ENCODE measurements around the gene TBX4. TPM values are rescaled to one million over a fixed set of nuclear protein-coding genes. Genes with fewer than 3 reads are reported as not detected.

The TBX4 gene
- total RNA-seq, 1 donor from 2014 or later, result not detected

GRCh38 chr17:61455324-61456060 lies 3.3 kb downstream of the TBX4 start:
- ATAC-seq, result no peak

- no peak for ATAC-seq
These were observed 3.9 kb downstream of the TBX4 start for GRCh38 chr17:61456061-61456681.

- no peak for ATAC-seq
These were observed 4.5 kb downstream of the TBX4 start for GRCh38 chr17:61456688-61457225.

GRCh38 chr17:61457226-61457983 lies 5.2 kb downstream of the TBX4 start:
- no peak for ATAC-seq

- no peak for ATAC-seq
These were observed 5.8 kb downstream of the TBX4 start for GRCh38 chr17:61458000-61458399.

- no peak for ATAC-seq
These were observed 6.4 kb downstream of the TBX4 start for GRCh38 chr17:61458421-61459141.

- no peak for ATAC-seq
These were observed 7.1 kb downstream of the TBX4 start for GRCh38 chr17:61459142-61459809.

GRCh38 chr17:61459939-61460718 lies 7.9 kb downstream of the TBX4 start:
- no peak for ATAC-seq

GRCh38 chr17:61460796-61461585 lies 8.8 kb downstream of the TBX4 start:
- no peak for ATAC-seq

GRCh38 chr17:61461586-61461966 lies 9.4 kb downstream of the TBX4 start:
- no peak for ATAC-seq

GRCh38 chr17:61461967-61462718 lies 9.9 kb downstream of the TBX4 start:
- no peak for ATAC-seq

- no peak for ATAC-seq
These were observed 10.6 kb downstream of the TBX4 start for GRCh38 chr17:61462719-61463315.

- no peak for ATAC-seq
These were observed 11.3 kb downstream of the TBX4 start for GRCh38 chr17:61463316-61464129.

GRCh38 chr17:61464130-61464842 lies 12.1 kb downstream of the TBX4 start:
- ATAC-seq, result no peak

GRCh38 chr17:61464843-61465180 lies 12.6 kb downstream of the TBX4 start:
- no peak for ATAC-seq

- ATAC-seq, result no peak
These were observed 13.5 kb downstream of the TBX4 start for GRCh38 chr17:61465550-61466237.

GRCh38 chr17:61466246-61466645 lies 14.0 kb downstream of the TBX4 start:
- ATAC-seq, result no peak
